K562 (cell line): ENCODE measurements around the gene HSPB6. TPM values are rescaled to one million over a fixed set of nuclear protein-coding genes. Genes with fewer than 3 reads are reported as not detected.

Experiments
- ARID4B ChIP-seq: sonication (generic); formaldehyde crosslinking; IDR thresholded peaks from 2 replicates; pipeline ENCODE4 v1.8.0; 2022; ENCODE audit warnings: mild to moderate bottlenecking, missing genetic modification reagents
- ATF3 ChIP-seq, 2 experiments: fragments of 450-650 bp in 1 of 2; sonication (generic) in 1 of 2; formaldehyde crosslinking in 1 of 2; IDR thresholded peaks in 1 of 2; conservative IDR thresholded peaks in 1 of 2; 2 replicates each; pipeline versions ENCODE4 v1.6.1 to v1.8.1; 2016 to 2023; ENCODE audit warnings: mild to moderate bottlenecking in 2 of 2, moderate library complexity in 2 of 2, inconsistent platforms in 1 of 2, missing genetic modification reagents in 1 of 2
- MBD1 ChIP-seq: fragments of 250-450 bp; sonication (Bioruptor Pico); IDR thresholded peaks from 2 replicates; pipeline ENCODE4 v1.8.0; 2022; ENCODE audit warnings: inconsistent platforms
- TCF7 ChIP-seq: sonication (generic); IDR thresholded peaks from 2 replicates; pipeline ENCODE4 v1.6.1; 2016; ENCODE audit warnings: antibody characterized with exemption, borderline replicate concordance
- XRCC5 ChIP-seq: fragments of 200-400 bp; formaldehyde crosslinking; IDR thresholded peaks from 2 replicates; pipeline ENCODE4 v1.6.1; 2017; ENCODE audit warnings: low read depth, mild to moderate bottlenecking, low read length
- ZBTB5 ChIP-seq: fragments of 450-650 bp; IDR thresholded peaks from 2 replicates; pipeline ENCODE4 v1.6.1; 2017; ENCODE audit warnings: antibody characterized with exemption
- polyA plus RNA-seq, 8 experiments: library from polyadenylated mRNA; depleted of rRNA in 4 of 8; stranded (reverse) in 5 of 8; unstranded in 3 of 8; fragments of >200 nt; fragmentation: Nextera tagmentation in 2 of 8; fragmentation: Illumina TruSeq in 1 of 8; extraction: Ambion mirVana in 2 of 8; extraction: Trizol in 1 of 8; gene quantifications; 2 replicates each; pipeline versions ENCODE4 v1.2.1 to v1.2.3, GENCODE V29; 2011 to 2014; ENCODE audit warnings: inconsistent platforms in 1 of 8, missing spikeins in 1 of 8
- total RNA-seq, 7 experiments: library from RNA; depleted of rRNA in 6 of 7; stranded (reverse); fragments of >200 nt in 6 of 7; fragmentation: Illumina TruSeq in 2 of 7; extraction: Trizol in 2 of 7; gene quantifications; 2 replicates each; pipeline versions ENCODE4 v1.2.1 to v1.2.3, GENCODE V29; 2011 to 2021; ENCODE audit warnings: low replicate concordance in 1 of 7
- TF ChIP-seq, protein P1 (sequence below), 2 experiments: fragments of 450-650 bp; IDR thresholded peaks; 2 replicates each; pipeline ENCODE4 v1.6.1; 2016; ENCODE audit warnings: mild to moderate bottlenecking in 2 of 2, borderline replicate concordance in 1 of 2, low read depth in 1 of 2, moderate library complexity in 1 of 2

The HSPB6 gene
- total and polyA plus RNA-seq, 9 of the 15 experiments (the other 6 are each of a cell fraction or from before 2014, with no cell fraction given), result 0.55 TPM; not detected in 8

- TF ChIP-seq ARID4B (CRISPR knock-in tag) (peak; percentile 73; the same call in 1 of the 2 replicates), ATF3 (IDR thresholded peaks at IDR 0.05) (peak; percentile 87), ATF3 (CRISPR knock-in tag; conservative IDR thresholded peaks at IDR 0.05) (no peak), ZBTB5 (no peak), TCF7 (no peak), XRCC5 (no peak), MBD1 (no peak)
- TF ChIP-seq, protein P1, sequence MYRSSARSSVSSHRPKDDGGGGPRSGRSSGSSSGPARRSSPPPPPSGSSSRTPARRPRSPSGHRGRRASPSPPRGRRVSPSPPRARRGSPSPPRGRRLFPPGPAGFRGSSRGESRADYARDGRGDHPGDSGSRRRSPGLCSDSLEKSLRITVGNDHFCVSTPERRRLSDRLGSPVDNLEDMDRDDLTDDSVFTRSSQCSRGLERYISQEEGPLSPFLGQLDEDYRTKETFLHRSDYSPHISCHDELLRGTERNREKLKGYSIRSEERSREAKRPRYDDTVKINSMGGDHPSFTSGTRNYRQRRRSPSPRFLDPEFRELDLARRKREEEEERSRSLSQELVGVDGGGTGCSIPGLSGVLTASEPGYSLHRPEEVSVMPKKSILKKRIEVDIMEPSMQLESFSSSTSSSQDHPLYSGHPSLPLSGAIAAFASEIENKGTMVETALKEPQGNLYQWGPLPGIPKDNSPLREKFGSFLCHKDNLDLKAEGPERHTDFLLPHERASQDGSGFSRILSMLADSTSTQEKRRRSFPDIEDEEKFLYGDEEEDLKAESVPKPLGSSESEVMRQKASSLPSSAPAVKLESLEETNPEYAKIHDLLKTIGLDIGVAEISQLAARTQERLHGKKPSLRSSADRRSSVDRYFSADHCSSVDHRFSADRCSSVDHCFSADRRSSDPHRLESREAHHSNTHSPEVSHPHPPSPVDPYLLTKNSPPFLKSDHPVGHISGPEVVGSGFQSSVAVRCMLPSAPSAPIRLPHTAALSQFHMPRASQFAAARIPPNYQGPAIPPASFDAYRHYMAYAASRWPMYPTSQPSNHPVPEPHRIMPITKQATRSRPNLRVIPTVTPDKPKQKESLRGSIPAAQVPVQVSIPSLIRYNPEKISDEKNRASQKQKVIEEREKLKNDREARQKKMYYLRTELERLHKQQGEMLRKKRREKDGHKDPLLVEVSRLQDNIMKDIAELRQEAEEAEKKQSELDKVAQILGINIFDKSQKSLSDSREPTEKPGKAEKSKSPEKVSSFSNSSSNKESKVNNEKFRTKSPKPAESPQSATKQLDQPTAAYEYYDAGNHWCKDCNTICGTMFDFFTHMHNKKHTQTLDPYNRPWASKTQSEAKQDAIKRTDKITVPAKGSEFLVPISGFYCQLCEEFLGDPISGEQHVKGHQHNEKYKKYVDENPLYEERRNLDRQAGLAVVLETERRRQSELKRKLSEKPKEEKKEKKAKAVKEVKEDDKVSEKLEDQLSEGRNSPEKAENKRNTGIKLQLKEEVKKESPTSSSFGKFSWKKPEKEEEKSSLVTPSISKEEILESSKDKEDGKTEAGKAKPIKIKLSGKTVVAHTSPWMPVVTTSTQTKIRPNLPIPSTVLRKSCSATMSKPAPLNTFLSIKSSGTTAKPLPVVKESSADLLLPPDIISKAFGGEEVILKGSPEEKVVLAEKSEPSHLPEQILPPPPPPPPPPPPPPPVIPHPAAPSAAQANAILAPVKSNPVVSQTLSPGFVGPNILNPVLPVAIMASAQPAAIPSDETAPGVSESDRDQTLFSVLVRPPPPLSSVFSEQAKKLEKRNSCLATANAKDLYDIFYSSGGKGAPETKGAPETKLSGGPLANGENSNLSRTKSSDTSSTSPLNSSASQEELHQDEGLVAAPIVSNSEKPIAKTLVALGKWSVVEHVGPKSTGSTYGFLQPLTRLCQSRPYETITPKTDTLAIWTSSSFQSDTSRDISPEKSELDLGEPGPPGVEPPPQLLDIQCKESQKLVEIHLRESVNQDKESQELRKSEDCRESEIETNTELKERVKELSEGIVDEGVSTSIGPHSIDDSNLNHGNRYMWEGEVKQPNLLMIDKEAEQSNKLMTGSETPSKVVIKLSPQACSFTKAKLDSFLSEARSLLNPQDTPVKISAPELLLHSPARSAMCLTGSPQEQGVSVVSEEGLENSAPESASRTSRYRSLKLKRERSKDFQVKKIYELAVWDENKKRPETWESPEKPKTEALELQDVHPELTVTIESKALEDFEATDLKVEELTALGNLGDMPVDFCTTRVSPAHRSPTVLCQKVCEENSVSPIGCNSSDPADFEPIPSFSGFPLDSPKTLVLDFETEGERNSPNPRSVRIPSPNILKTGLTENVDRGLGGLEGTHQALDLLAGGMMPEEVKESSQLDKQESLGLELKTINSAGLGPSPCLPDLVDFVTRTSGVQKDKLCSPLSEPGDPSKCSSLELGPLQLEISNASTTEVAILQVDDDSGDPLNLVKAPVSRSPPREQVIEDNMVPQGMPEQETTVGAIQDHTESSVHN (IDR thresholded peaks at IDR 0.05; ENCODE audit: borderline replicate concordance in 1 of 2, low read depth in 1 of 2), result no peak
These were observed 11.3 kb downstream of the HSPB6 start, which contains the start of the genes PSENEN and U2AF1L4 (continued) for GRCh38 chr19:35745328-35746086.
